ENCODE measurements around the gene FOXP1.

GRCh38 chr3:71393093-71393492 lies 190.4 kb downstream of the FOXP1 start:
- TF ChIP-seq, protein P1, sequence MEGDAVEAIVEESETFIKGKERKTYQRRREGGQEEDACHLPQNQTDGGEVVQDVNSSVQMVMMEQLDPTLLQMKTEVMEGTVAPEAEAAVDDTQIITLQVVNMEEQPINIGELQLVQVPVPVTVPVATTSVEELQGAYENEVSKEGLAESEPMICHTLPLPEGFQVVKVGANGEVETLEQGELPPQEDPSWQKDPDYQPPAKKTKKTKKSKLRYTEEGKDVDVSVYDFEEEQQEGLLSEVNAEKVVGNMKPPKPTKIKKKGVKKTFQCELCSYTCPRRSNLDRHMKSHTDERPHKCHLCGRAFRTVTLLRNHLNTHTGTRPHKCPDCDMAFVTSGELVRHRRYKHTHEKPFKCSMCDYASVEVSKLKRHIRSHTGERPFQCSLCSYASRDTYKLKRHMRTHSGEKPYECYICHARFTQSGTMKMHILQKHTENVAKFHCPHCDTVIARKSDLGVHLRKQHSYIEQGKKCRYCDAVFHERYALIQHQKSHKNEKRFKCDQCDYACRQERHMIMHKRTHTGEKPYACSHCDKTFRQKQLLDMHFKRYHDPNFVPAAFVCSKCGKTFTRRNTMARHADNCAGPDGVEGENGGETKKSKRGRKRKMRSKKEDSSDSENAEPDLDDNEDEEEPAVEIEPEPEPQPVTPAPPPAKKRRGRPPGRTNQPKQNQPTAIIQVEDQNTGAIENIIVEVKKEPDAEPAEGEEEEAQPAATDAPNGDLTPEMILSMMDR (IDR thresholded peaks at IDR 0.05): no peak
- TF ChIP-seq POLR2A (IDR thresholded peaks at IDR 0.05) (no peak), EP300 (IDR thresholded peaks at IDR 0.05) (no peak)
